ENCODE data around the gene SYNGR3.

DNA sequence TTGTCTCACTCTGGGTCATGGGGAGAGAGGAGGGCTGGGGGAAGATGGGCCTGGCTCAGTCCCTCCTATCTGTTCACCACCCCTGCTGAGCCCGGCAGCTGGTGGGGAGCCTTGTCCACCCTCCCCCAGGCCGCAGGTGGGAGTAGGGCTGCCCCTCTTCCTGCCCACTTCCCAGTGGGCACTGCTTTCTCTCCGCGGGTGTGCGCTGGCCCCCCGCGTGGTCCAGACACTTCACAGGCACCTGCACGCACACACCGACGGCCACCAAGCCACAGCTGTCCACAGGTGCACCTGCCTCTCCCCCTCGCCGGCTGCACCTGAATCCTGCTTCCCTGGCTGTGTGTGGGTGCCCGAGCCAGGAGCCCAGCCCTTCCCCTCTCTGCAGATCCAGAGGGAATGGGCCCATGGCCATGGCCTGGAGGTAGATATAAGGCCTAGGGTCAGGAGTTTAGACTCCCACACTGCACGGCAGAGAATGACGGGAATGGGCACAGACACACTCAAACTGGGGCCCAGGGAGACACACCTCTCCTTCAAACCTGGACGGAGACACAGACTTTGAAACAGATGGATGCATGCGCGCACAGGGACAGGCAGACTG is 39.0 kb downstream of the SYNGR3 start:
- TF ChIP-seq CTCF (IDR thresholded peaks at IDR 0.05) (no peak), EP300 (IDR thresholded peaks at IDR 0.05; ENCODE audit: low read depth) (no peak), POLR2AphosphoS5 (IDR thresholded peaks at IDR 0.05) (no peak), POLR2A (IDR thresholded peaks at IDR 0.05) (no peak)
